ENCODE measurements around the gene TMEM59L. TPM values are rescaled to one million over a fixed set of nuclear protein-coding genes. Genes with fewer than 3 reads are reported as not detected.

The TMEM59L gene
- total and polyA plus RNA-seq, 10 of the 15 experiments (the other 5 are each of a cell fraction or from before 2014, with no cell fraction given): 0.06 TPM; not detected in 9

DNA sequence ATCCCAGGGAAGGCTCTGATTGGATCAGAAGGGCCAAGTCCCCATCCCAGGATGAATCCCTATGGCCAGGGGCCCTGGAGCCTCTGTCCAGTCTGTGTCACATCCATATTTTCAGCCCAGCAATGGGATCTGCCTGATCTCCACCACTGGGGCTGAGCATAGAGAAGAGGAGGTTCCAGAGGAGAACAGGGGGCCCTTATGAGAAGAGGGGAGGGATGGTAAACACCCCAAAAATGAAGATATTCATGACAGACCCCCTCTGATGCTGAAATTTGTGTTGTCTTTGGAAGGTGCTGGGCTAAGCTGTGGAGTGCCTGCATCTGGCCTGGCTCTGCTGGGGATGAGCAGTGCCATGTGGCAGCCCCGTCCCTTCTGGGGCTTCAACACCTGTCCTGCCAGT, 38.6 kb downstream of the TMEM59L start:
- Histone ChIP-seq H3K4me2 (ENCODE audit: control insufficient read depth, insufficient read depth) (no peak overlapping the region), H2AFZ (ENCODE audit: control insufficient read depth, low read depth, low read length) (no peak overlapping the region), H3K9me3 (replicated peaks; ENCODE audit: control insufficient read depth, insufficient read depth, low read length) (no peaks in the 10 kb centered on the region), H3K4me1 (ENCODE audit: control insufficient read depth, insufficient read depth, low read length) (peaks cover 18% of the 10 kb centered on the region), H4K20me1 (ENCODE audit: control insufficient read depth, insufficient read depth) (peaks cover 9% of the 10 kb centered on the region; the same call in 1 of the 2 replicates), H3K36me3 (ENCODE audit: control insufficient read depth in 2 of 2, insufficient read depth in 2 of 2, low read length in 1 of 2) (no peaks in the 10 kb centered on the region; a peak in 2 of 4 replicates), H3K79me2 (ENCODE audit: control insufficient read depth, insufficient read depth, low read length) (no peaks in the 10 kb centered on the region), H3K4me3 (no peak overlapping the region), H3K27me3 (replicated peaks in 1 of 2; ENCODE audit: control insufficient read depth in 2 of 2, insufficient read depth in 2 of 2, low read length in 1 of 2) (no peaks in the 10 kb centered on the region), H3K9ac (ENCODE audit: control insufficient read depth, insufficient read depth, low read length) (no peak overlapping the region), H3K27ac (ENCODE audit: control insufficient read depth, insufficient read depth) (no peak overlapping the region)
- CTCF ChIA-PET: no interaction called here
- POLR2A ChIA-PET: no interaction called here
- SMC1A ChIA-PET (ENCODE audit: uncharacterized antibody, unreplicated experiment): no interaction called here
- FAIRE-seq (no peak), ATAC-seq (no peak), DNase-seq (ENCODE audit: low read depth, low spot score) (no peak)
- RAD21 ChIA-PET (ENCODE audit: unreplicated experiment): no interaction called here
- TF ChIP-seq IKZF1 (conservative IDR thresholded peaks at IDR 0.05) (no peak), CREB1 (IDR thresholded peaks at IDR 0.05; ENCODE audit: low read depth) (no peak), ETV6 (conservative IDR thresholded peaks at IDR 0.05 in 1 of 2, IDR thresholded peaks at IDR 0.05 in 1 of 2; ENCODE audit: borderline replicate concordance in 1 of 2, low read depth in 1 of 2) (no peak), NFYB (IDR thresholded peaks at IDR 0.05; ENCODE audit: insufficient read depth, low read depth, low read length) (no peak), CBFB (IDR thresholded peaks at IDR 0.05; ENCODE audit: low read depth) (no peak), FOXK2 (IDR thresholded peaks at IDR 0.05) (no peak)
- TF ChIP-seq, protein P1, sequence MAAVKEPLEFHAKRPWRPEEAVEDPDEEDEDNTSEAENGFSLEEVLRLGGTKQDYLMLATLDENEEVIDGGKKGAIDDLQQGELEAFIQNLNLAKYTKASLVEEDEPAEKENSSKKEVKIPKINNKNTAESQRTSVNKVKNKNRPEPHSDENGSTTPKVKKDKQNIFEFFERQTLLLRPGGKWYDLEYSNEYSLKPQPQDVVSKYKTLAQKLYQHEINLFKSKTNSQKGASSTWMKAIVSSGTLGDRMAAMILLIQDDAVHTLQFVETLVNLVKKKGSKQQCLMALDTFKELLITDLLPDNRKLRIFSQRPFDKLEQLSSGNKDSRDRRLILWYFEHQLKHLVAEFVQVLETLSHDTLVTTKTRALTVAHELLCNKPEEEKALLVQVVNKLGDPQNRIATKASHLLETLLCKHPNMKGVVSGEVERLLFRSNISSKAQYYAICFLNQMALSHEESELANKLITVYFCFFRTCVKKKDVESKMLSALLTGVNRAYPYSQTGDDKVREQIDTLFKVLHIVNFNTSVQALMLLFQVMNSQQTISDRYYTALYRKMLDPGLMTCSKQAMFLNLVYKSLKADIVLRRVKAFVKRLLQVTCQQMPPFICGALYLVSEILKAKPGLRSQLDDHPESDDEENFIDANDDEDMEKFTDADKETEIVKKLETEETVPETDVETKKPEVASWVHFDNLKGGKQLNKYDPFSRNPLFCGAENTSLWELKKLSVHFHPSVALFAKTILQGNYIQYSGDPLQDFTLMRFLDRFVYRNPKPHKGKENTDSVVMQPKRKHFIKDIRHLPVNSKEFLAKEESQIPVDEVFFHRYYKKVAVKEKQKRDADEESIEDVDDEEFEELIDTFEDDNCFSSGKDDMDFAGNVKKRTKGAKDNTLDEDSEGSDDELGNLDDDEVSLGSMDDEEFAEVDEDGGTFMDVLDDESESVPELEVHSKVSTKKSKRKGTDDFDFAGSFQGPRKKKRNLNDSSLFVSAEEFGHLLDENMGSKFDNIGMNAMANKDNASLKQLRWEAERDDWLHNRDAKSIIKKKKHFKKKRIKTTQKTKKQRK (IDR thresholded peaks at IDR 0.05; ENCODE audit: low read depth, low read length): no peak
- intact Hi-C loops (cut with micrococcal nuclease; ENCODE audit: unreplicated experiment) (no loop called here), in situ Hi-C loops (cut with MboI) (no loop called here)
- no TSS peak for BruUV-seq (replicated peaks)
- WGBS (ENCODE audit: insufficient coverage, insufficient replicate concordance, low lambda C conversion rate, missing lambda C conversion rate): 21% methylated on average over 1 of the region's 1 CpG
